MM.1S (cell line): Measurements from ENCODE around the gene CD101.

Experiments used
- EZH2 ChIP-seq: fragments of 300-600 bp; sonication (generic); optimal IDR thresholded peaks from 2 replicates; pipeline ENCODE3; 2017; ENCODE audit warnings: low read depth, mild to moderate bottlenecking, antibody characterized with exemption, low read length, mixed read lengths
- TF ChIP-seq, protein P1 (sequence below): fragments of 300-600 bp; sonication (generic); IDR thresholded peaks from 2 replicates; pipeline ENCODE4 v1.5.1; 2016; ENCODE audit warnings: antibody characterized with exemption, low read length, mixed read lengths

DNA sequence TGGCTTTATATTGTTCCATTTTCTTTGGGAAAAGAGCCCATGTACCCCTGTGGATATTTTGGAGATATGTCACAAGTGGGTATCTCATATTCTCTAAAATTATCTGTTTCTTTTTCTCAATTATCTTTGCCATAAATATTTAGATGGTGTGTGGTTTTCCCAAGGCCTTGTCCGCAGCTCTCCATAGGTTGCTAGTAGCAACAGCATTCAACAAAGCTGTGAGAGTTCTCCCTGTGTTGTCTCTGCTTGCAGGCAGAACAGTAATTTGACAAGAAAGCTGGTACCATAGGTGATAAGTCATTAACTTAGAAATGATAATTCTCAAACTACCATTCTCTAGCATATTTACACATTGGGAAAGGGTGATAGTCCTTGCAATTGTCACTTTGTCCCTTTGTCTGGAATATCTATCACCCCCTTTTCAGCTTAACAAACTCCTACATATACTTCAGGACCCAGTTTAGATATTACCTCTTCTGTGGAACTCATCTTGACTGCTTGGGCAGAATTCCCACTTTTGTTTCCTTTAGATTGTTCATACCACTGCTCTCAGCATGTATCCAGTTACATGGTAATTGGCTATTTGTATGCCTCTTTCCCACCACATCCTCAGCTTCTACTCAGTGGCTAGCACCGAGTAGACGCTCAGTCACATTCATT is 8.9 kb downstream of the CD101 start:
- no peak for TF ChIP-seq EZH2
- TF ChIP-seq, protein P1, sequence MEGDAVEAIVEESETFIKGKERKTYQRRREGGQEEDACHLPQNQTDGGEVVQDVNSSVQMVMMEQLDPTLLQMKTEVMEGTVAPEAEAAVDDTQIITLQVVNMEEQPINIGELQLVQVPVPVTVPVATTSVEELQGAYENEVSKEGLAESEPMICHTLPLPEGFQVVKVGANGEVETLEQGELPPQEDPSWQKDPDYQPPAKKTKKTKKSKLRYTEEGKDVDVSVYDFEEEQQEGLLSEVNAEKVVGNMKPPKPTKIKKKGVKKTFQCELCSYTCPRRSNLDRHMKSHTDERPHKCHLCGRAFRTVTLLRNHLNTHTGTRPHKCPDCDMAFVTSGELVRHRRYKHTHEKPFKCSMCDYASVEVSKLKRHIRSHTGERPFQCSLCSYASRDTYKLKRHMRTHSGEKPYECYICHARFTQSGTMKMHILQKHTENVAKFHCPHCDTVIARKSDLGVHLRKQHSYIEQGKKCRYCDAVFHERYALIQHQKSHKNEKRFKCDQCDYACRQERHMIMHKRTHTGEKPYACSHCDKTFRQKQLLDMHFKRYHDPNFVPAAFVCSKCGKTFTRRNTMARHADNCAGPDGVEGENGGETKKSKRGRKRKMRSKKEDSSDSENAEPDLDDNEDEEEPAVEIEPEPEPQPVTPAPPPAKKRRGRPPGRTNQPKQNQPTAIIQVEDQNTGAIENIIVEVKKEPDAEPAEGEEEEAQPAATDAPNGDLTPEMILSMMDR: no peak
